GM23338 (cell line): ENCODE results near the gene C12orf42. TPM values are rescaled to one million over a fixed set of nuclear protein-coding genes. Genes with fewer than 3 reads are reported as not detected.

Experiments
- ATAC-seq: fragments of 200-7000 bp; cut with Tn5 transposase; 3 replicates; pipeline ENCODE4 v1.9.1; 2020
- DNase-seq: peaks from one replicate; pipeline ENCODE4 v3.0.0-alpha.2; 2015; ENCODE audit warnings: low spot score
- H2AFZ ChIP-seq: fragments of 200-600 bp; sonication (generic); 2 replicates; pipeline ENCODE4 v1.8.0; 2016; ENCODE audit warnings: antibody characterized with exemption, mild to moderate bottlenecking, moderate library complexity
- H3F3A ChIP-seq: fragments of 200-600 bp; sonication (generic); replicated peaks from 2 replicates; pipeline ENCODE4 v1.8.0; 2017; ENCODE audit warnings: antibody characterized with exemption, mixed run types, low read depth
- H3K27ac ChIP-seq: fragments of 200-600 bp; sonication (generic); 2 replicates; pipeline ENCODE4 v1.6.1; 2016; ENCODE audit warnings: low read depth
- H3K27me3 ChIP-seq: fragments of 200-600 bp; sonication (generic); 2 replicates; pipeline ENCODE4 v1.8.0; 2016; ENCODE audit warnings: mild to moderate bottlenecking, mixed run types, moderate library complexity; ENCODE audit not compliant: insufficient read depth
- H3K36me3 ChIP-seq: fragments of 200-600 bp; sonication (generic); 2 replicates; pipeline ENCODE4 v1.8.0; 2016; ENCODE audit warnings: mild to moderate bottlenecking; ENCODE audit not compliant: insufficient read depth
- H3K4me1 ChIP-seq: fragments of 200-600 bp; sonication (generic); 2 replicates; pipeline ENCODE4 v1.8.0; 2016; ENCODE audit warnings: mild to moderate bottlenecking, moderate library complexity; ENCODE audit not compliant: insufficient read depth
- H3K4me2 ChIP-seq: fragments of 200-600 bp; sonication (generic); 2 replicates; pipeline ENCODE4 v1.7.1; 2017; ENCODE audit warnings: mixed run types
- H3K4me3 ChIP-seq: fragments of 200-600 bp; sonication (generic); 2 replicates; pipeline ENCODE4 v1.6.1; 2016; ENCODE audit warnings: mixed run types
- H3K79me2 ChIP-seq: fragments of 200-600 bp; sonication (generic); replicated peaks from 2 replicates; pipeline ENCODE4 v1.8.0; 2017; ENCODE audit warnings: mild to moderate bottlenecking; ENCODE audit not compliant: insufficient read depth
- H3K9me2 ChIP-seq: fragments of 200-600 bp; sonication (generic); 2 replicates; pipeline ENCODE4 v1.8.0; 2017; ENCODE audit not compliant: insufficient read depth
- H4K20me1 ChIP-seq: fragments of 200-600 bp; sonication (generic); replicated peaks from 2 replicates; pipeline ENCODE4 v1.8.0; 2017; ENCODE audit warnings: mild to moderate bottlenecking; ENCODE audit not compliant: insufficient read depth
- H3K27ac Mint-ChIP-seq: 2 replicates; pipeline ENCODE4 v1.8.0; 2020; ENCODE audit warnings: inconsistent platforms, mild to moderate bottlenecking, moderate library complexity, mixed read lengths
- H3K27me3 Mint-ChIP-seq: 3 replicates; pipeline ENCODE4 v1.8.0; 2022; ENCODE audit warnings: low read depth, mild to moderate bottlenecking, moderate library complexity, mixed read lengths, inconsistent platforms; ENCODE audit not compliant: insufficient read depth, poor library complexity
- H3K36me3 Mint-ChIP-seq: 3 replicates; pipeline ENCODE4 v1.8.0; 2021; ENCODE audit warnings: low read depth, mild to moderate bottlenecking, inconsistent platforms, moderate library complexity, mixed read lengths
- H3K4me1 Mint-ChIP-seq: 3 replicates; pipeline ENCODE4 v1.8.0; 2020; ENCODE audit warnings: mild to moderate bottlenecking, inconsistent platforms, mixed read lengths
- H3K4me3 Mint-ChIP-seq: 3 replicates; pipeline ENCODE4 v1.8.0; 2021; ENCODE audit warnings: moderate library complexity, mild to moderate bottlenecking, inconsistent platforms, mixed read lengths
- H3K9me3 Mint-ChIP-seq: 3 replicates; pipeline ENCODE4 v1.8.0; 2020; ENCODE audit warnings: moderate library complexity, mild to moderate bottlenecking, inconsistent platforms, mixed read lengths
- CREB1 ChIP-seq: fragments of 250-450 bp; sonication (Bioruptor Pico); IDR thresholded peaks from 2 replicates; pipeline ENCODE4 v1.5.0; 2020; ENCODE audit warnings: low read depth, mild to moderate bottlenecking, moderate library complexity
- ETS1 ChIP-seq: IDR thresholded peaks from 2 replicates; pipeline ENCODE4 v1.6.1; 2016; ENCODE audit warnings: antibody characterized with exemption
- EZH2 ChIP-seq: fragments of 200-600 bp; sonication (generic); IDR thresholded peaks from one replicate; pipeline ENCODE4 v1.8.0; 2017; ENCODE audit warnings: antibody characterized with exemption, mild to moderate bottlenecking, low read depth; ENCODE audit not compliant: unreplicated experiment
- EZH2phosphoT487 ChIP-seq: fragments of 200-600 bp; sonication (generic); IDR thresholded peaks from one replicate; pipeline ENCODE4 v1.8.1; 2018; ENCODE audit warnings: antibody characterized with exemption; ENCODE audit not compliant: unreplicated experiment
- JUNB ChIP-seq: IDR thresholded peaks from one replicate; pipeline ENCODE4 v1.6.1; 2016; ENCODE audit warnings: antibody characterized with exemption; ENCODE audit not compliant: unreplicated experiment
- NANOG ChIP-seq: IDR thresholded peaks from 2 replicates; pipeline ENCODE4 v1.6.1; 2016; ENCODE audit warnings: antibody characterized with exemption, borderline replicate concordance
- POLR2AphosphoS5 ChIP-seq: IDR thresholded peaks from 2 replicates; pipeline ENCODE4 v1.6.1; 2016; ENCODE audit warnings: antibody characterized with exemption, low read depth
- REST ChIP-seq: IDR thresholded peaks from one replicate; pipeline ENCODE4 v1.6.1; 2018; ENCODE audit warnings: antibody characterized with exemption; ENCODE audit not compliant: unreplicated experiment
- STAT1 ChIP-seq: IDR thresholded peaks from one replicate; pipeline ENCODE4 v1.6.1; 2016; ENCODE audit warnings: antibody characterized with exemption; ENCODE audit not compliant: unreplicated experiment
- polyA plus RNA-seq: library from polyadenylated mRNA; unstranded; fragments of >200 nt; fragmentation: Nextera tagmentation; extraction: Ambion mirVana; gene quantifications from 2 replicates; pipeline ENCODE4 v1.2.1, GENCODE V29; 2016
- total RNA-seq: library from RNA; depleted of rRNA; stranded (reverse); fragments of >200 nt; shearing (Covaris generic); gene quantifications from 2 replicates; pipeline ENCODE4 v1.2.3, GENCODE V29; 2014

The C12orf42 gene
- total and polyA plus RNA-seq, 2 experiments from 2014 or later: 0.45 TPM; not detected in 1

- no peak overlapping the region for H3K4me2 ChIP-seq
- H3K27ac ChIP-seq: no peak overlapping the region
- H2AFZ ChIP-seq: no peak overlapping the region
- no peaks in the 10 kb centered on the region for H3K36me3 ChIP-seq
- peaks cover 30% of the 10 kb centered on the region for H3K4me1 Mint-ChIP-seq
- no peak overlapping the region for H3K4me3 ChIP-seq
- H4K20me1 ChIP-seq: no peaks in the 10 kb centered on the region
- TF ChIP-seq POLR2AphosphoS5: no peak
- H3K79me2 ChIP-seq: no peaks in the 10 kb centered on the region
- H3K4me1 ChIP-seq: peaks cover 25% of the 10 kb centered on the region
- H3K36me3 Mint-ChIP-seq: 0 out of 3 replicates have a peak, but pooled peaks cover 2% of the 10 kb centered on the region
- H3K27ac Mint-ChIP-seq: no peak overlapping the region
- no peaks in the 10 kb centered on the region for H3K27me3 ChIP-seq
- no peaks in the 10 kb centered on the region for H3K27me3 Mint-ChIP-seq
- H3K4me3 Mint-ChIP-seq: no peak overlapping the region
- no peak for DNase-seq
- no peak for ATAC-seq
- H3F3A ChIP-seq: no peaks in the 10 kb centered on the region
- H3K9me2 ChIP-seq: no peaks in the 10 kb centered on the region
- no peaks in the 10 kb centered on the region; the same call in 1 of the 3 replicates for H3K9me3 Mint-ChIP-seq
Observed at GRCh38 chr12:103442822-103443221, 52.9 kb downstream of the C12orf42 start.

- Histone ChIP-seq H3K36me3 (no peaks in the 10 kb centered on the region), H3K4me1 (peaks cover 25% of the 10 kb centered on the region), H3K27me3 (no peaks in the 10 kb centered on the region), H2AFZ (no peak overlapping the region), H3K4me3 (no peak overlapping the region), H3K4me2 (no peak overlapping the region), H3K9me2 (no peaks in the 10 kb centered on the region), H3K79me2 (no peaks in the 10 kb centered on the region), H4K20me1 (no peaks in the 10 kb centered on the region), H3F3A (no peaks in the 10 kb centered on the region), H3K27ac (no peak overlapping the region)
- Mint-ChIP-seq H3K4me1 (peaks cover 30% of the 10 kb centered on the region), H3K36me3 (0 out of 3 replicates have a peak, but pooled peaks cover 2% of the 10 kb centered on the region), H3K27me3 (no peaks in the 10 kb centered on the region), H3K4me3 (no peak overlapping the region), H3K9me3 (no peaks in the 10 kb centered on the region; the same call in 1 of the 3 replicates), H3K27ac (no peak overlapping the region)
- no peak for TF ChIP-seq POLR2AphosphoS5
- TF ChIP-seq JUNB: no peak
- TF ChIP-seq REST: no peak
- TF ChIP-seq STAT1: no peak
- no peak for TF ChIP-seq ETS1
- TF ChIP-seq EZH2phosphoT487: no peak
- no peak for TF ChIP-seq CREB1 (CRISPR knock-in tag)
- no peak for TF ChIP-seq EZH2
- TF ChIP-seq NANOG: no peak
- DNase-seq (no peak), ATAC-seq (no peak)
Observed at GRCh38 chr12:103442182-103442555, 53.6 kb downstream of the C12orf42 start.
